ENCODE measurements around the gene KLF7.

Gene KLF7

GRCh38 chr2:207165121-207166038 lies at the start of gene KLF7:
TSS of gene KLF7 (minus strand) at chr2:207165948. CDS start at chr2:207165568, 380 bp downstream.
- peaks cover 38% of the 10 kb centered on the region for H3K4me1 Mint-ChIP-seq
- peaks cover 6% of the 10 kb centered on the region for H3K9me3 Mint-ChIP-seq
- no peaks in the 10 kb centered on the region for H3K36me3 Mint-ChIP-seq (ENCODE audit: low read depth)
- peak within 1 kb of the TSS; percentile 89 to 100 (median 100) for H3K27ac Mint-ChIP-seq
- no peaks in the 10 kb centered on the region for H3K27me3 Mint-ChIP-seq (ENCODE audit: low read depth)
- no peak for TF ChIP-seq CTCF (IDR thresholded peaks at IDR 0.05; ENCODE audit: unreplicated experiment in 3 of 3)
- peak within 1 kb of the TSS; percentile 89 to 99 (median 96) for H3K4me3 Mint-ChIP-seq

GRCh38 chr2:207215308-207215707 lies 49.6 kb upstream of the KLF7 start:
- H3K36me3 Mint-ChIP-seq (ENCODE audit: low read depth), result no peaks in the 10 kb centered on the region
- H3K4me1 Mint-ChIP-seq, result peaks cover 9% of the 10 kb centered on the region
- no peak for TF ChIP-seq CTCF (IDR thresholded peaks at IDR 0.05; ENCODE audit: unreplicated experiment in 3 of 3)
- H3K9me3 Mint-ChIP-seq, result peaks cover 2% of the 10 kb centered on the region
- H3K27ac Mint-ChIP-seq, result no peak overlapping the region
- peaks cover 12% of the 10 kb centered on the region for H3K27me3 Mint-ChIP-seq (ENCODE audit: low read depth)
- H3K4me3 Mint-ChIP-seq, result no peak overlapping the region

- Mint-ChIP-seq H3K27ac (no peak overlapping the region), H3K9me3 (peaks cover 6% of the 10 kb centered on the region), H3K36me3 (ENCODE audit: low read depth) (no peaks in the 10 kb centered on the region), H3K27me3 (ENCODE audit: low read depth) (peaks cover 8% of the 10 kb centered on the region), H3K4me1 (peaks cover 4% of the 10 kb centered on the region), H3K4me3 (no peak overlapping the region)
- no peak for TF ChIP-seq CTCF (IDR thresholded peaks at IDR 0.05; ENCODE audit: unreplicated experiment in 3 of 3)
These were observed 48.7 kb upstream of the KLF7 start for GRCh38 chr2:207214446-207214845.

- H3K27ac Mint-ChIP-seq, result no peak overlapping the region
- TF ChIP-seq CTCF (IDR thresholded peaks at IDR 0.05; ENCODE audit: unreplicated experiment in 3 of 3), result no peak
- peaks cover 4% of the 10 kb centered on the region for H3K27me3 Mint-ChIP-seq (ENCODE audit: low read depth)
- H3K9me3 Mint-ChIP-seq, result peaks cover 6% of the 10 kb centered on the region
- H3K36me3 Mint-ChIP-seq (ENCODE audit: low read depth), result no peaks in the 10 kb centered on the region
- no peak overlapping the region for H3K4me3 Mint-ChIP-seq
- no peaks in the 10 kb centered on the region for H3K4me1 Mint-ChIP-seq
These were observed 40.3 kb upstream of the KLF7 start for GRCh38 chr2:207206011-207206410.

- H3K27me3 Mint-ChIP-seq (ENCODE audit: low read depth), result peaks cover 4% of the 10 kb centered on the region
- no peak overlapping the region for H3K27ac Mint-ChIP-seq
- no peaks in the 10 kb centered on the region for H3K36me3 Mint-ChIP-seq (ENCODE audit: low read depth)
- H3K4me3 Mint-ChIP-seq, result no peak overlapping the region
- no peaks in the 10 kb centered on the region for H3K4me1 Mint-ChIP-seq
- no peak for TF ChIP-seq CTCF (IDR thresholded peaks at IDR 0.05; ENCODE audit: unreplicated experiment in 3 of 3)
- peaks cover 6% of the 10 kb centered on the region for H3K9me3 Mint-ChIP-seq
These were observed 39.6 kb upstream of the KLF7 start for GRCh38 chr2:207205173-207205957.
